Bronchial epithelial cell (primary cell): Measurements from ENCODE around the gene HLA-DRB5. TPM values are rescaled to one million over a fixed set of nuclear protein-coding genes. Genes with fewer than 3 reads are reported as not detected.
"Not testable (repeated sequence)": the region's sequence is repeated elsewhere in the genome, so short reads cannot be mapped to it uniquely, and the experiment has no call there.

Experiments used
- DNase-seq: peaks from one replicate; pipeline ENCODE4 v3.0.0-alpha.2; 2010; ENCODE audit warnings: low read depth
- FAIRE-seq: peaks from 2 replicates; lab custom pipeline; 2011; peaks lifted over from hg19 to GRCh38; lab: Jason Lieb, UNC
- H3K27me3 ChIP-seq: 2 replicates; pipeline ENCODE4 v1.5.1; 2011; ENCODE audit warnings: low read length; ENCODE audit not compliant: control insufficient read depth, insufficient read depth
- H3K36me3 ChIP-seq: 2 replicates; pipeline ENCODE4 v1.5.1; 2011; ENCODE audit warnings: low read length; ENCODE audit not compliant: control insufficient read depth, insufficient read depth
- H3K4me3 ChIP-seq: 2 replicates; pipeline ENCODE4 v1.5.1; 2011; ENCODE audit warnings: mild to moderate bottlenecking, low read depth, low read length, control low read depth
- CTCF ChIP-seq: IDR thresholded peaks from 2 replicates; pipeline ENCODE4 v1.5.1; 2011; ENCODE audit warnings: mild to moderate bottlenecking, moderate library complexity, low read length, control low read depth, inconsistent platforms; ENCODE audit not compliant: insufficient read depth, severe bottlenecking
- total RNA-seq: library from RNA; depleted of rRNA; stranded (reverse); fragments of >200 nt; gene quantifications from 2 replicates; pipeline ENCODE4 v1.2.1, GENCODE V29; 2014

The HLA-DRB5 gene
- total RNA-seq, 1 donor from 2014 or later = not detected

- TF ChIP-seq CTCF = no peak
- Histone ChIP-seq H3K27me3 (no peaks in the 10 kb centered on the region), H3K4me3 (no peak overlapping the region), H3K36me3 (no peaks in the 10 kb centered on the region)
- no peak for DNase-seq
- FAIRE-seq = no peak
These were observed 57.2 kb downstream of the HLA-DRB5 start for GRCh38 chr6:32472781-32473375.

- not testable (repeated sequence) for H3K27me3 ChIP-seq, FAIRE-seq, H3K4me3 ChIP-seq, DNase-seq, H3K36me3 ChIP-seq
These were observed 62.2 kb downstream of the HLA-DRB5 start for GRCh38 chr6:32467743-32468503.

Other genes starting within 250 kb of the HLA-DRB5 start
- not detected in 2 replicates for gene TSBP1, start 158.4 kb downstream of the HLA-DRB5 start, total RNA-seq
- gene BTNL2, start 123.1 kb downstream of the HLA-DRB5 start, total RNA-seq = 0.13 and 0.26 TPM in 2 replicates
- gene HLA-DRA, start 90.4 kb downstream of the HLA-DRB5 start, total RNA-seq = 0.13 TPM in 1 of 2 replicates, not detected in the other
- 0.13 TPM in 1 of 2 replicates, not detected in the other for gene HLA-DRB1, start 59.6 kb upstream of the HLA-DRB5 start, total RNA-seq
- not detected in 2 replicates for gene HLA-DQA1, start 107.1 kb upstream of the HLA-DRB5 start, total RNA-seq
- gene HLA-DQB1, start 136.4 kb upstream of the HLA-DRB5 start, total RNA-seq = 1.4 TPM in 1 of 2 replicates, not detected in the other
- not detected in 2 replicates for gene HLA-DQA2, start 211.1 kb upstream of the HLA-DRB5 start, total RNA-seq
- gene HLA-DQB2, start 233.2 kb upstream of the HLA-DRB5 start, total RNA-seq = not detected in 2 replicates